ENCODE measurements around the gene DNAH14. TPM values are rescaled to one million over a fixed set of nuclear protein-coding genes. Genes with fewer than 3 reads are reported as not detected.

The DNAH14 gene
- total and polyA plus RNA-seq, 2 experiments from 2014 or later, result 14.7 to 46.1 TPM

GRCh38 chr1:225280563-225280962 lies 351.1 kb downstream of the DNAH14 start:
- Histone ChIP-seq H3K9me2 (replicated peaks; ENCODE audit: insufficient read depth) (no peaks in the 10 kb centered on the region), H3K36me3 (replicated peaks; ENCODE audit: insufficient read depth, low read depth) (no peaks in the 10 kb centered on the region), H2AFZ (no peak overlapping the region), H4K20me1 (ENCODE audit: insufficient read depth, poor library complexity, severe bottlenecking) (no peaks in the 10 kb centered on the region), H3K27me3 (no peaks in the 10 kb centered on the region), H3K79me2 (no peaks in the 10 kb centered on the region), H3K4me1 (ENCODE audit: insufficient read depth) (no peaks in the 10 kb centered on the region), H3K4me3 (no peak overlapping the region), H3K9me3 (ENCODE audit: low read depth) (no peaks in the 10 kb centered on the region), H3K4me2 (no peak overlapping the region), H3K27ac (no peak overlapping the region)
- TF ChIP-seq EZH2 (IDR thresholded peaks at IDR 0.05; ENCODE audit: borderline replicate concordance) (no peak), EZH2phosphoT487 (IDR thresholded peaks at IDR 0.05; ENCODE audit: low read depth, severe bottlenecking, unreplicated experiment) (no peak), CTCF (IDR thresholded peaks at IDR 0.05; ENCODE audit: poor library complexity) (no peak)
- no peak for DNase-seq (ENCODE audit: low spot score)

GRCh38 chr1:225290244-225290643 lies 360.8 kb downstream of the DNAH14 start:
- Histone ChIP-seq H3K79me2 (no peaks in the 10 kb centered on the region), H3K4me3 (no peak overlapping the region), H3K36me3 (replicated peaks; ENCODE audit: insufficient read depth, low read depth) (no peaks in the 10 kb centered on the region), H3K9me2 (replicated peaks; ENCODE audit: insufficient read depth) (no peaks in the 10 kb centered on the region), H2AFZ (no peak overlapping the region), H3K9me3 (ENCODE audit: low read depth) (peaks cover 22% of the 10 kb centered on the region), H3K4me2 (no peak overlapping the region), H3K4me1 (ENCODE audit: insufficient read depth) (no peaks in the 10 kb centered on the region), H3K27ac (no peak overlapping the region), H3K27me3 (no peaks in the 10 kb centered on the region), H4K20me1 (ENCODE audit: insufficient read depth, poor library complexity, severe bottlenecking) (no peaks in the 10 kb centered on the region)
- DNase-seq (ENCODE audit: low spot score), result no peak
- WGBS (ENCODE audit: low lambda C conversion rate, missing lambda C conversion rate), result 100% methylated on average over 1 of the region's 1 CpG
- TF ChIP-seq EZH2phosphoT487 (IDR thresholded peaks at IDR 0.05; ENCODE audit: low read depth, severe bottlenecking, unreplicated experiment) (no peak), CTCF (IDR thresholded peaks at IDR 0.05; ENCODE audit: poor library complexity) (no peak), EZH2 (IDR thresholded peaks at IDR 0.05; ENCODE audit: borderline replicate concordance) (no peak)

GRCh38 chr1:225299624-225300023 lies 370.1 kb downstream of the DNAH14 start:
- Histone ChIP-seq H3K4me3 (no peak overlapping the region), H4K20me1 (ENCODE audit: insufficient read depth, poor library complexity, severe bottlenecking) (no peaks in the 10 kb centered on the region), H3K9me2 (replicated peaks; ENCODE audit: insufficient read depth) (no peaks in the 10 kb centered on the region), H3K9me3 (ENCODE audit: low read depth) (no peaks in the 10 kb centered on the region), H3K27ac (no peak overlapping the region), H2AFZ (no peak overlapping the region), H3K36me3 (replicated peaks; ENCODE audit: insufficient read depth, low read depth) (no peaks in the 10 kb centered on the region), H3K4me2 (no peak overlapping the region), H3K27me3 (no peaks in the 10 kb centered on the region), H3K4me1 (ENCODE audit: insufficient read depth) (no peaks in the 10 kb centered on the region), H3K79me2 (no peaks in the 10 kb centered on the region)
- TF ChIP-seq EZH2 (IDR thresholded peaks at IDR 0.05; ENCODE audit: borderline replicate concordance), result no peak
- 89% methylated on average over 2 of the region's 2 CpGs for WGBS (ENCODE audit: low lambda C conversion rate, missing lambda C conversion rate)
- no peak for DNase-seq (ENCODE audit: low spot score)

- Histone ChIP-seq H3K36me3 (replicated peaks; ENCODE audit: insufficient read depth, low read depth) (no peaks in the 10 kb centered on the region), H3K4me1 (ENCODE audit: insufficient read depth) (no peaks in the 10 kb centered on the region), H3K27me3 (no peaks in the 10 kb centered on the region), H4K20me1 (ENCODE audit: insufficient read depth, poor library complexity, severe bottlenecking) (no peaks in the 10 kb centered on the region), H3K79me2 (no peaks in the 10 kb centered on the region), H3K9me2 (replicated peaks; ENCODE audit: insufficient read depth) (no peaks in the 10 kb centered on the region), H3K4me3 (no peak overlapping the region), H3K4me2 (no peak overlapping the region), H3K27ac (no peak overlapping the region), H2AFZ (no peak overlapping the region), H3K9me3 (ENCODE audit: low read depth) (no peaks in the 10 kb centered on the region)
- no peak for DNase-seq (ENCODE audit: low spot score)
- TF ChIP-seq CTCF (IDR thresholded peaks at IDR 0.05; ENCODE audit: poor library complexity) (no peak), EZH2phosphoT487 (IDR thresholded peaks at IDR 0.05; ENCODE audit: low read depth, severe bottlenecking, unreplicated experiment) (no peak), EZH2 (IDR thresholded peaks at IDR 0.05; ENCODE audit: borderline replicate concordance) (no peak)
- 88% methylated on average over 1 of the region's 1 CpG for WGBS (ENCODE audit: low lambda C conversion rate, missing lambda C conversion rate)
Observed at GRCh38 chr1:225300381-225300780, 370.9 kb downstream of the DNAH14 start.
